22Rv1 (cell line): Measurements from ENCODE around the gene GJA5.

Source experiments
- CTCF ChIP-seq: fragments of 450-650 bp; IDR thresholded peaks from 2 replicates; pipeline ENCODE4 v1.5.1; 2017; ENCODE audit warnings: mild to moderate bottlenecking
- ZFX ChIP-seq: fragments of 450-650 bp; IDR thresholded peaks from 2 replicates; pipeline ENCODE4 v1.6.1; 2017; ENCODE audit warnings: antibody characterized with exemption, borderline replicate concordance

DNA sequence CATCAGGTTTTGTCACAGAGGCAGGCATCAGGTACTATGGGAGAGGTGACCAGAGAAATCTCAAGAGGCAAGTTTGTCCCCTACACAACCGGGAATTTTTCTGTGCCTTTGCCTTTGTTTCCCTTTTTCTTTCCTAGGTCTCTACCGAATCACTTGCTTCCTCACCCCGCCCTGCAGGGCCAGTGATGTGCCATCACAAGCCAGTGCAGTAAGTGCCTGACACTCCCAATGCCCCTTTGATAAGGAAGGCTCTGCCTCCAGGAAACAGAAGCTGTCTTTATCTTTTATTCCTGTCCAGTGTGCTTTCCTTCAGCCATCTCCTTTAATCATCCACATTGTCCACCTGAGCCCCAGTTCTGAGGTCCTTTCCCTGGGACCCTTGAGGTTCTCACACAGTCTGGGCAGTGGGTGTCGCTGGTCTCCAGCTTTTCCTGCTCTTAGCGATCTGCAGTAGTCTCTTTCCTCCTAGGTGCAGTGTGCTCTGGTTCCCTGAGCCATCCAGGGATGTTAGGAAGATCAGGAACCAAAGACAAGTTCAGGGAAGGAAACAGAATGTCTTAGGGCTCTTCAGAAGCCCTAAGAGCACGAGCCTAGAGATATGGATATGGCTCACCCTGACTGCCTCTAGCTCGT, 36.6 kb downstream of the GJA5 start:
- TF ChIP-seq CTCF (peak; percentile 62), ZFX (no peak)
